ENCODE data around the gene GGTLC2.
"Not testable (repeated sequence)": the region's sequence is repeated elsewhere in the genome, so short reads cannot be mapped to it uniquely, and the experiment has no call there.

DNA sequence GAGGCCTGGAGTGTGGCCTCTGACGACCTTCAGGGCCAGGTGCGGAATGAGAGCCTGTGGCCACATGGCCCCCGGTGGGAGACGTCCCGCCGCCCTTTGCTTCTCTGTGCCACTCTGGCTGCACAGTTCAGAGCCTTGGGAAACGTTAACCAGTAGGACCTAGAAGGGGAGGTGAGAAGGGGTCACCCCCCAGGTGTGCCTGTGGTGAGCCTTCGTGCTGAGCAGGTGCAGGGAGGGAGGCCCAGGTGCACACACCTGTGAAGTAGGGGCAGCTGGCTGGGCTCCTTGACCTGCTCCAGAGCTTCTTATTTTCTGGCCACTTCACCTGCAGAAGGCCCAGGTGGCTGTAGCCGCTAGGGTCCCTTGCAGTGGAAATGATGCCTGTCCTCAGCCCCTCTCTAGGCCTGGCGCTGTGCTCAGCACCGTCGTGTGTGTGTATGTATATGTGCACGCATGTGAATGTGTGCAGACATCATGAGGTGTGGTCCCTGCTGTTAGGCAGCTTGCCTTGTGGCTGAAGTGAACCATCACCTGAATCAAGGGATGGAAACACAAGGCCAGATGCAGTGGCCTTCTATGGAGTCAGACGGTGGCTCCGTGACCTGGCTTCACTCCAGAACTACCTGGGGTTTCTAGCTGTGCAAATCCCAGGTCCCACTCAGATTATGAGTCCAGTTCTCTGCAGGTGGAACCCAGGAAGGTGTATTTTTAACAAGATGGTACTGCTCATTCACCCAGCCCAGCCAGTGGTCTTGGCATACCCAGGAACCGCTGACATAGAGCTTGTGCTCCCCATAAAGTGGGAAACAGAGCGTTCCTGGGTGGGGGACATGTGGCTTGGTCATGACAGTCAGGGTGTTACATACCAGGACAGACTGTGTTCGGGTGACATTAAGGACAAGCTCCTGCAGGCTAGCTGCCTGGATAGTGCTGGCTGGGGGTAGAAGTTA, 15.6 kb upstream of the GGTLC2 start:
- not testable (repeated sequence) for TF ChIP-seq CTCF (conservative IDR thresholded peaks at IDR 0.05; ENCODE audit: low read length); EZH2phosphoT487 (IDR thresholded peaks at IDR 0.05; ENCODE audit: borderline replicate concordance)

Data from Loucy (cell line).